ENCODE results near the gene ELL3. TPM values are rescaled to one million over a fixed set of nuclear protein-coding genes. Genes with fewer than 3 reads are reported as not detected.
"Not testable (repeated sequence)": the region's sequence is repeated elsewhere in the genome, so short reads cannot be mapped to it uniquely, and the experiment has no call there.

Gene ELL3
- 1 to 10 TPM in 5 of 6 experiments, under 1 TPM in 1; 0.39 to 2.0 (median 1.7) TPM for total RNA-seq
- long read RNA-seq, result 0 reads

GRCh38 chr15:43776718-43777266 lies at the start of gene ELL3:
Gene ELL3 (minus strand): TSS chr15:43776966. CDS start chr15:43776901, 65 bp downstream.
- intact Hi-C loops (cut with DNase I), result no loop called here
- peak within 1 kb of the TSS; percentile 74 to 81 (median 80) for H3K27ac ChIP-seq
- ATAC-seq, result peak; percentile 82 to 91 (median 84)
- TF ChIP-seq CTCF (IDR thresholded peaks at IDR 0.05) (no peak), POLR2A (IDR thresholded peaks at IDR 0.05) (peak; percentile 32)
- H3K9me3 ChIP-seq, result no peaks in the 10 kb centered on the region
- WGBS (ENCODE audit: insufficient coverage, low coverage, low lambda C conversion rate, missing lambda C conversion rate), result 0% methylated on average over 1 of the region's 41 CpGs
- no peaks in the 10 kb centered on the region for H3K27me3 ChIP-seq
- H3K4me1 ChIP-seq, result peaks cover 0 to 7% (median 2%) of the 10 kb centered on the region in 4 donors
- peaks cover 5 to 21% (median 15%) of the 10 kb centered on the region in 4 donors for H3K36me3 ChIP-seq
- peak within 1 kb of the TSS; percentile 54 to 69 (median 63) for H3K4me3 ChIP-seq
- peak; percentile 89 to 90 (median 89) for DNase-seq

- DNase-seq, result no peak
- Histone ChIP-seq H3K4me1 (peaks cover 0 to 20% (median 5%) of the 10 kb centered on the region in 4 donors), H3K27ac (no peak overlapping the region), H3K27me3 (no peaks in the 10 kb centered on the region), H3K36me3 (no peaks in the 10 kb centered on the region), H3K9me3 (no peaks in the 10 kb centered on the region), H3K4me3 (peak overlapping the region in 2 of 3 donors; percentile 46 to 57)
- TF ChIP-seq POLR2A (IDR thresholded peaks at IDR 0.05) (no peak), CTCF (IDR thresholded peaks at IDR 0.05) (no peak)
- WGBS (ENCODE audit: insufficient coverage, low coverage, low lambda C conversion rate, missing lambda C conversion rate), result 91% methylated on average over 11 of the region's 11 CpGs
- ATAC-seq, result no peak
- intact Hi-C loops (cut with DNase I), result no loop called here
Measured at GRCh38 chr15:43826029-43826507, 49.3 kb upstream of the ELL3 start.

- ATAC-seq; H3K4me3 ChIP-seq; H3K27me3 ChIP-seq; intact Hi-C loops (cut with DNase I); H3K27ac ChIP-seq; H3K36me3 ChIP-seq; H3K9me3 ChIP-seq; DNase-seq: not testable (repeated sequence)
- WGBS (ENCODE audit: insufficient coverage, low coverage, low lambda C conversion rate, missing lambda C conversion rate), result 92% methylated on average over 10 of the region's 11 CpGs
- peaks cover 0 to 20% (median 5%) of the 10 kb centered on the region in 4 donors for H3K4me1 ChIP-seq
Measured at GRCh38 chr15:43825305-43825704, 48.5 kb upstream of the ELL3 start.

DNA sequence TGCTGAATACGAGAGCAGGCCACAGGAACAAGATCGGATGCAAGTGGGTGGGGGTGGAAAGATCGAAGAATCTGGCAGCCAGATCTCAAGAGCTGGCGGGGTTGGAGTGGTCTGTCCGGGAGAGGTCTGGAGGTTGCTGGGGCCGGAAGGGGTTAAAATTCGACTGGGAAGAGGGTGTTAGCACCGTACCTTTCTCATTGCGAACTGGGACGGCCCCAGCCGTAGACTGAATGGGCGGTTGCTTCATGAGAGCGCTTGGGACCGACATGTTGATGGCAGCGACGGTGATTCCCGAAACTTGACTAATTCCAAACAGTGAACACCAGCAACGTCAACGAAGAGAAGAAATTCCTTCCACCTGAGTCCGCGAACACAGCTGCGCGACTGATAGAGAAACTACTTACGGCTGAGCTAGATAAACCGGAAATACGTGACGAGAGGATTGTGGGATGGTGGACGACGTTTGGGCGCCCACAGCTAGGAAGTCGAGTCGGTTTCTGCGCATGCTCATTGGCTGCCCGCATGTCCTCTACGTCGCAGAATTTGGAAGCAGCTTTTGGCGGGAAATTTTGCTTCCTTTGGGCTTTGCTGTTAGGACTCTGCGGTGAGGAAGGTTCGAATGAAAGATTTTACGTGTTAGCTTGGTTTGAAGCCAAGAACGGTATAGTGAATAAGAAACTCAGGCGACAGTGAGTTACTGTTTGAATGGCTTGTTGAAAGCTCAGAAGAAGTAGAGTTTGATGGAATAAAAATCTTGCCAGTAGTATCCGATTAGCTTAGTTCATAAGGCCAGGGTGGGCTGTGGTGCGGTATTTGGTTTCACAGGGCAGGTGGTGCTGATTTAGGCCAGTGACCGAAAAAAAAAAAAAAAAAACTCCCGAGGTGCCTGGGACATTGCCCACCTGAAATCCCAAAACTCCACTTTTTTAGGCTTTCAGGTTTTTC lies 47.8 kb upstream of the ELL3 start, which contains the start of gene MFAP1:
Gene MFAP1 (minus strand): TSS at position 389 of the 945 bp plus-strand sequence. CDS start 121 bp downstream, at position 268.
- DNase-seq, result peak; percentile 94 to 96 (median 96)
- H3K4me3 ChIP-seq, result peak within 1 kb of the TSS; percentile 63 to 86 (median 67)
- no peaks in the 10 kb centered on the region for H3K9me3 ChIP-seq
- ATAC-seq, result peak; percentile 95 to 97 (median 96)
- intact Hi-C loops (cut with DNase I), result no loop called here
- no peaks in the 10 kb centered on the region for H3K27me3 ChIP-seq
- H3K27ac ChIP-seq, result peak within 1 kb of the TSS; percentile 56 to 89 (median 83)
- no peaks in the 10 kb centered on the region for H3K36me3 ChIP-seq
- no peak for TF ChIP-seq CTCF (IDR thresholded peaks at IDR 0.05)
- peak; percentile 86 for TF ChIP-seq POLR2A (IDR thresholded peaks at IDR 0.05)
- H3K4me1 ChIP-seq, result peaks cover 0 to 20% (median 5%) of the 10 kb centered on the region in 4 donors
- WGBS (ENCODE audit: insufficient coverage, low coverage, low lambda C conversion rate, missing lambda C conversion rate), result 8% methylated on average over 45 of the region's 46 CpGs

Data from right lobe of liver (tissue), 6 donors.